GM19455 (cell line): ENCODE measurements around the gene GAS2.

Experiments
- ATAC-seq: cut with Tn5 transposase; IDR thresholded peaks from one replicate; pipeline ENCODE4 v1.9.1; 2021; ENCODE audit not compliant: unreplicated experiment

GAS2 gene

DNA sequence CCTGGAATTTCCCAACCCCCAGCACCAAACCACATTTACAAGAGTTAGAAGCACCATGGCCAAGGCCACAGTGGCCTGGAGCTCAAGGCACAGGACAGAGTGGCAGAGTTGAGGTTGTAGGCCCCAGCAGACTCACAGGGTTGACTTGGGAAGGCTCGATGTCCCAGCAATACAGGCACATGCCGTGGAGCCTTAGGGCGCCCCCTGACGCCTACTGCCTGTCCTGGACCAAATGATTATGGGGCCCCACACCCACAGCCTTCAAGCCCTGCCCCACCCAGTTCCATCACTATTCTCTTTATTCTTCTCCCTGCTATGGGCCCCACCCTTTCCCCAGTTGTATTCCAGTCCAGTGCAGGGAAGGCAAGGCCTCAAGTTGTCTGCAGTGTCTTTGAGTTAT is 193.8 kb downstream of the GAS2 start, which contains the start of gene CCDC179:
TSS of gene CCDC179 (minus strand) at position 234 of the 400 bp plus-strand sequence. CDS start at position 181, 53 bp downstream.
- ATAC-seq, result no peak
